MM.1S (cell line): ENCODE measurements around the gene CHAF1B.

Source experiments
- DNase-seq: peaks from one replicate; pipeline ENCODE4 v3.0.0-alpha.2; 2015
- H2AFZ ChIP-seq: fragments of 300-600 bp; sonication (generic); 2 replicates; pipeline ENCODE4 v1.6.0; 2016; ENCODE audit warnings: antibody characterized with exemption, low read length
- H3F3A ChIP-seq: fragments of 300-600 bp; sonication (generic); 2 replicates; pipeline ENCODE4 v1.6.1; 2016; ENCODE audit warnings: mild to moderate bottlenecking, antibody characterized with exemption, low read length, moderate library complexity, mixed read lengths; ENCODE audit not compliant: insufficient read depth
- H3K27ac ChIP-seq: fragments of 300-600 bp; sonication (generic); 2 replicates; pipeline ENCODE4 v1.5.1; 2016; ENCODE audit warnings: mild to moderate bottlenecking, low read length
- H3K27me3 ChIP-seq: fragments of 300-600 bp; sonication (generic); replicated peaks from 2 replicates; pipeline ENCODE4 v1.6.0; 2016; ENCODE audit warnings: low read length; ENCODE audit not compliant: insufficient read depth
- H3K36me3 ChIP-seq: fragments of 300-600 bp; sonication (generic); replicated peaks from 2 replicates; pipeline ENCODE4 v1.6.1; 2016; ENCODE audit warnings: mild to moderate bottlenecking, low read length, mixed read lengths; ENCODE audit not compliant: insufficient read depth
- H3K4me1 ChIP-seq: fragments of 300-600 bp; sonication (generic); 2 replicates; pipeline ENCODE4 v1.6.1; 2016; ENCODE audit warnings: low read length, mixed read lengths
- H3K4me2 ChIP-seq: fragments of 300-600 bp; sonication (generic); 2 replicates; pipeline ENCODE4 v1.6.0; 2016; ENCODE audit warnings: low read depth, low read length
- H3K4me3 ChIP-seq: fragments of 300-600 bp; sonication (generic); 2 replicates; pipeline ENCODE4 v1.5.1; 2016; ENCODE audit warnings: low read length, mixed read lengths
- H3K79me2 ChIP-seq: fragments of 300-600 bp; sonication (generic); 2 replicates; pipeline ENCODE4 v1.6.1; 2016; ENCODE audit warnings: mixed run types, low read length, mixed read lengths
- H3K9ac ChIP-seq: fragments of 300-600 bp; sonication (generic); 2 replicates; pipeline ENCODE4 v1.6.1; 2016; ENCODE audit warnings: low read length, mixed read lengths
- H3K9me2 ChIP-seq: fragments of 300-600 bp; sonication (generic); replicated peaks from 2 replicates; pipeline ENCODE4 v1.6.1; 2016; ENCODE audit warnings: mild to moderate bottlenecking, low read length, mixed read lengths; ENCODE audit not compliant: insufficient read depth
- H3K9me3 ChIP-seq: fragments of 300-600 bp; sonication (generic); replicated peaks from 2 replicates; pipeline ENCODE4 v1.6.1; 2016; ENCODE audit warnings: mild to moderate bottlenecking, low read length, mixed read lengths; ENCODE audit not compliant: insufficient read depth
- H4K20me1 ChIP-seq: fragments of 300-600 bp; sonication (generic); 2 replicates; pipeline ENCODE4 v1.6.1; 2016; ENCODE audit warnings: mild to moderate bottlenecking, low read length, moderate library complexity, mixed read lengths; ENCODE audit not compliant: insufficient read depth
- EZH2 ChIP-seq: fragments of 300-600 bp; sonication (generic); optimal IDR thresholded peaks from 2 replicates; pipeline ENCODE3; 2017; ENCODE audit warnings: low read depth, mild to moderate bottlenecking, antibody characterized with exemption, low read length, mixed read lengths
- EZH2phosphoT487 ChIP-seq: fragments of 300-600 bp; sonication (generic); IDR thresholded peaks from 2 replicates; pipeline ENCODE4 v1.6.1; 2018; ENCODE audit warnings: antibody characterized with exemption, low read length
- TF ChIP-seq, protein P1 (sequence below): fragments of 300-600 bp; sonication (generic); IDR thresholded peaks from 2 replicates; pipeline ENCODE4 v1.5.1; 2016; ENCODE audit warnings: antibody characterized with exemption, low read length, mixed read lengths

Gene CHAF1B

DNA sequence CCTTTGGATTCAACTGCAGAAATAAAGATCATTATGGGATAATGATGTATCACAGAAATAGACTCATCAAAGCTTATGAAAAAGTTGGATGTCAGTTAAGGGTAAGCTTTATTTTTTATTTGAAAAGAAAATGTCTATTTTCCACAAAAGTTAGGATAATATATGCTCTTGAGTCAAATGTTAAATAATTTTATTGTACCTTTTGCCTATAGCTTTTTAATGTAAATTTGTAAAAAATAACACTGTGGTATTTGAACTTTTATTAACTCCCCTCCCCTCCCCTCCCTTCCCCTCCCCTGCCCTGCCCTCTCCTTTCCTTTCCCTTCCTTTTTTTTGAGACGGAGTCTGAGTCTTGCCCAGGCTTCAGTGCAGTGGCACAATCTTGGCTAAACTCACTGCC is 40.3 kb upstream of the CHAF1B start:
- no peaks in the 10 kb centered on the region for H3K9me3 ChIP-seq
- H3K36me3 ChIP-seq, result no peaks in the 10 kb centered on the region; the same call in 1 of the 2 replicates
- H4K20me1 ChIP-seq, result no peaks in the 10 kb centered on the region
- DNase-seq, result no peak
- no peak overlapping the region for H2AFZ ChIP-seq
- no peak overlapping the region for H3K4me2 ChIP-seq
- H3F3A ChIP-seq, result no peaks in the 10 kb centered on the region
- H3K79me2 ChIP-seq, result no peaks in the 10 kb centered on the region
- H3K9me2 ChIP-seq, result no peaks in the 10 kb centered on the region
- no peaks in the 10 kb centered on the region for H3K4me1 ChIP-seq
- H3K27ac ChIP-seq, result no peak overlapping the region
- H3K9ac ChIP-seq, result no peak overlapping the region
- no peaks in the 10 kb centered on the region for H3K27me3 ChIP-seq
- TF ChIP-seq, protein P1, sequence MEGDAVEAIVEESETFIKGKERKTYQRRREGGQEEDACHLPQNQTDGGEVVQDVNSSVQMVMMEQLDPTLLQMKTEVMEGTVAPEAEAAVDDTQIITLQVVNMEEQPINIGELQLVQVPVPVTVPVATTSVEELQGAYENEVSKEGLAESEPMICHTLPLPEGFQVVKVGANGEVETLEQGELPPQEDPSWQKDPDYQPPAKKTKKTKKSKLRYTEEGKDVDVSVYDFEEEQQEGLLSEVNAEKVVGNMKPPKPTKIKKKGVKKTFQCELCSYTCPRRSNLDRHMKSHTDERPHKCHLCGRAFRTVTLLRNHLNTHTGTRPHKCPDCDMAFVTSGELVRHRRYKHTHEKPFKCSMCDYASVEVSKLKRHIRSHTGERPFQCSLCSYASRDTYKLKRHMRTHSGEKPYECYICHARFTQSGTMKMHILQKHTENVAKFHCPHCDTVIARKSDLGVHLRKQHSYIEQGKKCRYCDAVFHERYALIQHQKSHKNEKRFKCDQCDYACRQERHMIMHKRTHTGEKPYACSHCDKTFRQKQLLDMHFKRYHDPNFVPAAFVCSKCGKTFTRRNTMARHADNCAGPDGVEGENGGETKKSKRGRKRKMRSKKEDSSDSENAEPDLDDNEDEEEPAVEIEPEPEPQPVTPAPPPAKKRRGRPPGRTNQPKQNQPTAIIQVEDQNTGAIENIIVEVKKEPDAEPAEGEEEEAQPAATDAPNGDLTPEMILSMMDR, result no peak
- no peak for TF ChIP-seq EZH2
- TF ChIP-seq EZH2phosphoT487, result no peak
- H3K4me3 ChIP-seq, result no peak overlapping the region

- no peak for DNase-seq
- Histone ChIP-seq H3K27ac (no peak overlapping the region), H2AFZ (no peak overlapping the region), H3K9me2 (no peaks in the 10 kb centered on the region), H3K27me3 (no peaks in the 10 kb centered on the region), H3K4me3 (no peak overlapping the region), H3K4me2 (no peak overlapping the region), H3F3A (no peaks in the 10 kb centered on the region), H3K36me3 (no peaks in the 10 kb centered on the region; the same call in 1 of the 2 replicates), H3K9me3 (no peaks in the 10 kb centered on the region), H3K4me1 (no peaks in the 10 kb centered on the region), H3K79me2 (no peaks in the 10 kb centered on the region), H4K20me1 (no peaks in the 10 kb centered on the region), H3K9ac (no peak overlapping the region)
- TF ChIP-seq EZH2, result no peak
- TF ChIP-seq, protein P1, result no peak
- TF ChIP-seq EZH2phosphoT487, result no peak
Observed at GRCh38 chr21:36347278-36347961, 37.8 kb upstream of the CHAF1B start.

GRCh38 chr21:36347962-36348328 is 37.2 kb upstream of the CHAF1B start:
- no peak overlapping the region for H3K4me2 ChIP-seq
- no peak overlapping the region for H2AFZ ChIP-seq
- H3K79me2 ChIP-seq, result no peaks in the 10 kb centered on the region
- no peak overlapping the region for H3K9ac ChIP-seq
- TF ChIP-seq, protein P1, result no peak
- no peak for TF ChIP-seq EZH2
- no peak for TF ChIP-seq EZH2phosphoT487
- no peaks in the 10 kb centered on the region for H3F3A ChIP-seq
- no peaks in the 10 kb centered on the region for H3K4me1 ChIP-seq
- H3K9me3 ChIP-seq, result no peaks in the 10 kb centered on the region
- no peaks in the 10 kb centered on the region; the same call in 1 of the 2 replicates for H3K36me3 ChIP-seq
- H3K9me2 ChIP-seq, result no peaks in the 10 kb centered on the region
- no peaks in the 10 kb centered on the region for H3K27me3 ChIP-seq
- H3K4me3 ChIP-seq, result no peak overlapping the region
- H3K27ac ChIP-seq, result no peak overlapping the region
- DNase-seq, result no peak
- no peaks in the 10 kb centered on the region for H4K20me1 ChIP-seq
